Right kidney (tissue), 1 donor: ENCODE data around the gene PARD6B.
"Not testable (repeated sequence)": the region's sequence is repeated elsewhere in the genome, so short reads cannot be mapped to it uniquely, and the experiment has no call there.

Source experiments
- DNase-seq: peaks from one replicate; pipeline ENCODE4 v3.0.0-alpha.2; 2016

The PARD6B gene

DNA sequence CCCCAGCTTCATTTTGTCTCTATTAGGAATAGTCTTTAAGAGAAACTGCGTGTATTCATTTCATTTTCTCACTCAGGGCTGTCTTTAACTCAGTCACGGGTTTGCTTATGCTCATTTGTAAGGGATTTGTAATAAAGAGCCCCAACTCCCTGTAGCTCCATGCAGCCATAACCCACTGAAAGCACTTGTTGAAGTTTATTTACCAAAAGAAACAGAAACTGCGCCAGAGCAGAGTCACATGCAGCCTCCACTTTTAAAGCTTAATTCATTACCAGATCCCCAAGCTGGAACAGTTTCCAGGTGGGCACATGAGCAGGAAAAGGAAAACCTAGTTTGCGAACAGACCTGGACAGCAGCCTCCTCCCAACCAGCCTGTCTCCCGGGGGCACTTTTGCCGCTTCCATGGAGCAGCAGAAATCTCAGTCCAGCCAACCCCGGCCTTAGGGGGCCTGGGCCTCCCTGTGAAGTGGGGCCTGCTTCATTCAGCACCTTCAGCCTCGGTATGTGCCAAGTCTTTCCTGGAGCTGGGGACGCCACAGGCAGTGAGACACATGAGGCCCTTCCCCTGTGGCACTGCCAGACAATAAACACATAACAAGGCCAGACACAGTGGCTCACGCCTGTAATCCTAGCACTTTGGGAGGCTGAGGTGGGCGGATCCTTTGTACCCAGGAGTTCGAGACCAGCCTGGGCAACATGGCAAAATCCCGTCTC is 68.0 kb downstream of the PARD6B start:
- no peak for DNase-seq

DNA sequence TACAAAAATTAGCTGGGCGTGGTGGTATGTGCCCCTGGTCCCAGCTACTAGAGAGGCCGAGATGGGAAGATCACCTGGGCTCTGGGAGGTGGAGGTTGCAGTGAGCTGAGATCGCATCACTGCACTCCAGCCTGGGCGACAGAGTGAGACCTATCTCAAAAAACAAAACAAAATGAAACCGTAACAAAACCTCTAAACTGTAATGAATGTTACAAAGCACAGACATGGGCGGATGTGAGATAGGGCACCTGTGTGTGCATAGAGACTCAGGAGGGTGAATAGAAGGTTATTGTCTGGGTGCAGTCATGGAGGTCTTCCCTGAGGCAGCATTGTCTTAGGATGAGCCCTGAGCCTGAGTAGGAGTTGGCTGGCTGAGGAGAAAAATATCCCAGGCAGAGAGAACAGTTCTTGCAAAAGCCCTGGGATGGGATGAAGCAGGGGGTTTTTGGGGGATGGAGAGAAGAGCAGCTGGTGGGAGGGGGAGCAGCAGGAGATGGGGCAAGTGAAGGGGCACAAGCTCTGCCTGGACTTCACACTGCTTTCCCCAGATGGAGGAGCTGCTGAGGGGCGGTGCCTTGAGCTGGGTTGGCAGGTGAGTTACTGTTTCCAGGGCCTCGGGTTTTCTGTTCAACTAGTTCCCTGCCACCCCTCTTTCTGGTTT is 68.6 kb downstream of the PARD6B start:
- DNase-seq, result no peak

DNA sequence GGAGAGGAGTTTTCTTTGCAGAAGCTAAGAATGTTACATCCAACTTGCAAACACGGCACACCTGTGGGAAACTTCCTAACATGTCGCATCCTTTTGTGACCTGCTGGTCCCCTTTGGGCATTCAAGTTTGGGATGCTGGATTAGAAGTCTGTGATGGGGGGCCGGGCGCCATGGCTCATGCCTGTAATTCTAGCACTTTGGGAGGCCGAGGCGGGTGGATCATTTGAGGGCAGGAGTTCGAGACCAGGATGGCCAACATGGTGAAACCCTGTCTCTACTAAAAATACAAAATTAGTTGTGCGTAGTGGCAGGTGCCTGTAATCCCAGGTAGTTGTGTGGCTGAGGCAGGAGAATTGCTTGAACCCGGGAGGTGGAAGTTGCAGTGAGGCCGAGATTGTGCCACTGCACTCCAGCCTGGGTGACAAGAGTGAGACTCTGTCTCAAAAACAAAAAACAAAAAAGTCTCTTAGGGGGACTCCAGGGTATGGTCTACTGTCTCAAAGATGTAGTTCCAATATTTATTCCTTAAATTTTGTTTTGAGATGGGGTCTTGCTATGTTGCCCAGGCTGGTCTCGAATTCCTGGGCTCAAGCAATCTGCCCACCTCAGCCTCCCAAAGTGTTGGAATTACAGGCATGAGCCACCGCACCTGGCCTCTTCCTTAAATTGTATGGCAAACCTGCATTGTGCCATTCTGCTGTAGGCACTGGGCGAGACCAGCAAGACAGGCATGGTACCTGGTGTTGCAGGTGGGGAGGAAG is 69.8 kb downstream of the PARD6B start:
- not testable (repeated sequence) for DNase-seq

DNA sequence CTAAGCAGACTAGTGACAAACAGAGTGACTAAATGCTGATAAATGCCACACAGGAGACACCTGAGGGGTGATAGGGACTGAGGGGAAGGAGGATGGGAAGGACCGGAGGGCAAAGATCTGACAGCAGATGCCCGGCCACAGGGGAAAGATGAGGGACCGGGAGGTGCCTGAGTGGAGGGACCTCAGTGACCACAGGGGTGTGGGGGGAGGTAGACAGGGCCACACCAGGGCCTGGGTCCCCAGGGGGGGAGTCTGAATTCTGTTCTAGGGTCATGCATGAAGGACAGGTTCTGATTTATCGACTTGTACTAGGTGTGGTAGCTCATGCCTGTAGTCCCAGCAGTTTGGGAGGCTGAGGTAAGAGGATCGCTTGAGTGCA is 70.4 kb downstream of the PARD6B start:
- DNase-seq, result no peak

DNA sequence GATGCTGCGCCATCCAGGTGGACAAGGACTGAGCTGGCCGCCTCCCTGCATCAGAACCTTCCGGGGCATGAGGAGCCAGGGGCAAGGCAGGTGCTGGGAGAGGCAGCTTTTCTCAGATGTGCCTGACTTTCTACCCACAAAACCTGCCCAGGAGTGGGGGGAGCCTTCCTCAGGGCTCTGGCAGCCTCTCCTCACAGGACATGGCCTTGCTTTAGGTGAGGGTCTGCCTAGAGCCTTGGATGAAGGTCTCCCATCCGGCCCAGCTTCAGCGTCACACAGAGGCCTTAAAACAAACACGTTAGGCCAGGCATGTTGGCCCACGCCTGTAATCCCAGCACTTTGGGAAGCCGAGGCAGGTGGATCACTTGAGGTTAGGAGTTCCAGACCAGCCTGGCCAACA is 70.9 kb downstream of the PARD6B start:
- DNase-seq, result no peak

DNA sequence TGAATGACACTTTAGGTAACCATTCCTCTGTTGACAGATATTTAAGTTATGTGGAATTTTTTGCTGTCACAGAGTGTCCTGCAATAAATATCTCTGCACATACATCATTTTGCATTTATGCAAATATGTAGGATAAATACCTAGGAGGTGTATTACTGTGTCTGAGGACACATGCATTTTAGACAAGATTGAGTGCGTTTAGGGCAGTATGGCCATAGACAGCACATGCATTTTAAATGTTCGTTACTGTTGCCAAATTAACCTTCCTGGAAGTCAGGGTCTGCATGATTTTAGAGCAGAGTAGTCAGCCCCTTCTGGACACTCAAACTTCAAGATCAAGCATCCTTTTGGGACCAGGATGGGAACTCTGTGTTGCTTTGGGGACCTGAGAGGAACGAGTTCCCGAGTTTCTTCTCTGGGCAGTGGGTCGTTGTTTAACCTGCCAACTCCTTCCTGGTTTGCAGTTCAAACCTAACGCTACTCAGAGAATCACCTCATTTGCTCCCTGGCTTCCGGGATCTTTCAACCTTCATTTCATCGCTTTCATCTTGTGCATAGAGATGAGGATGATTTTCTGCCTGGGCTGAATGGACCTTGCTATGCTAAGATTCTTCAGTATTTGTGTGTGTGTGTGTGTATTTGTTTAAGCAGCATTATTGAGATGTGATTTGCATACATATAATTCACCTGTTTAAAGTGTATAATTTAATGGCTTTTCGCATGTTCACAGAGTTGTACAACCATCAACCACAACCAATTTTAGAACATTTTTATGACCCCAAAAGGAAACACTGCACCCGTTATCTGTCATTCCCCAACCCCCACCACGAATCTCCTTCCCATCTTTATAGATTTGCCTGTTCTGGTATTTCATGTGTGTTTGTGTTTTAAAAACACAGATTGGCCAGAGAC is 73.3 kb downstream of the PARD6B start:
- DNase-seq, result no peak

DNA sequence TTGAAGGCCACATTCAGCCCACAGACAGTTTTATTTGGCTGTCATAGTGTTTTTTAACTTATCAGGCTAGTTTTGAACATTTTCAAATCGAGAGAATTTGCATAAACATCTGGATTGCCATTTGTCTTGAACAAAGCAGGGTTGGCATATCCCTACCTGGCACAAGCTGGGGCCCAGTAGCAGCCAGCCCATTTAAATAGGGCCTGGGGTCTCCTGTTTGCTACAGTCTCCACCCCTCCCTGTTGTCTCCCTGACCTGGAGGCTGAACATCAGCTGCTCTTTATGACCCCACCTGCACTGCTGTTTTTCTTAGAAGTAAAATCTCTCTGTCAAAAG is 73.9 kb downstream of the PARD6B start:
- no peak for DNase-seq

DNA sequence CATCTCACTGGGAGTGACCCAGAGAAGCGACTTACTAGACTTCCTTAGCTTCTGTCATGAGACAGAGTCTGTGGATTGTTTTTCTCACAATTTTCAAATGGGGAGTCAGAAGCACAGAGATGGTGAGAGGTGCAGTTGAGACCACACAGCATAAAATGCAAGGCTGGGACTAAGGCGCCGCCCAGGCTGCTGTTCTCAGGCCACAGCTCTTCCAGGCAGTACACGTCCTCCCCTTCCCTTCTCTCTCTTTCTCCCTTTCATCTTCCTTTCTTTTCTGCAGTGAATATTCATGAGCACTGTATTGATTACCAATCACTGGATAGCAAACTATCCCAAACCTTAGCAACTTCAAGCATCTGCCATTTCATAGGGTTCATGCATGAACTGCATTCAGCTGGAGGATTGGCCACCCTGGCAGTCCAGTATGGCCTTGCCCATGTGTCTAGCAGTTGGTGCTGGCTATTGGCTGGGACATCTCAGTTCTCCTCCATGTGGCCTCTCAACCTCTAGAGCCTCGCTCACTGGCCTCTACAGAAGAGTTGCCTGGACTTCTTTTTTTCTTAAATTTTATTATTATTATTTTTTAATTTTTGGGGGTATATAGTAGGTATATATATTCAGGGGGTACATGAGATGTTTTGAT is 74.9 kb downstream of the PARD6B start:
- DNase-seq, result no peak
